Ectodermal cell (in vitro differentiated cells): Measurements from ENCODE around the gene BTN1A1.

Experiments
- H3K27ac ChIP-seq: 2 replicates; pipeline ENCODE4 v1.7.0; 2013; ENCODE audit warnings: mild to moderate bottlenecking, low read depth, low read length; ENCODE audit not compliant: insufficient read depth, poor library complexity, severe bottlenecking
- H3K27me3 ChIP-seq: 2 replicates; pipeline ENCODE4 v1.7.0; 2013; ENCODE audit warnings: mild to moderate bottlenecking, low read length; ENCODE audit not compliant: insufficient read depth, control insufficient read depth, poor library complexity, severe bottlenecking
- H3K36me3 ChIP-seq: one replicate; pipeline ENCODE4 v1.7.0; 2013; ENCODE audit warnings: low read length; ENCODE audit not compliant: control insufficient read depth, insufficient read depth
- H3K4me1 ChIP-seq: one replicate; pipeline ENCODE4 v1.7.0; 2013; ENCODE audit warnings: low read length; ENCODE audit not compliant: control insufficient read depth, insufficient read depth
- H3K4me3 ChIP-seq: 2 replicates; pipeline ENCODE4 v1.7.0; 2013; ENCODE audit warnings: low read depth, low read length, control low read depth; ENCODE audit not compliant: insufficient read depth
- H3K9me3 ChIP-seq: 2 replicates; pipeline ENCODE4 v1.7.0; 2013; ENCODE audit warnings: mild to moderate bottlenecking, low read length, moderate library complexity; ENCODE audit not compliant: control insufficient read depth
- WGBS, 2 experiments: methylation state at CpG; one replicate each; pipeline ENCODE4 v1.1.7; 2013; ENCODE audit warnings: missing lambda C conversion rate in 2 of 2; 5-methylcytosine and 5-hydroxymethylcytosine counted together

The BTN1A1 gene

DNA sequence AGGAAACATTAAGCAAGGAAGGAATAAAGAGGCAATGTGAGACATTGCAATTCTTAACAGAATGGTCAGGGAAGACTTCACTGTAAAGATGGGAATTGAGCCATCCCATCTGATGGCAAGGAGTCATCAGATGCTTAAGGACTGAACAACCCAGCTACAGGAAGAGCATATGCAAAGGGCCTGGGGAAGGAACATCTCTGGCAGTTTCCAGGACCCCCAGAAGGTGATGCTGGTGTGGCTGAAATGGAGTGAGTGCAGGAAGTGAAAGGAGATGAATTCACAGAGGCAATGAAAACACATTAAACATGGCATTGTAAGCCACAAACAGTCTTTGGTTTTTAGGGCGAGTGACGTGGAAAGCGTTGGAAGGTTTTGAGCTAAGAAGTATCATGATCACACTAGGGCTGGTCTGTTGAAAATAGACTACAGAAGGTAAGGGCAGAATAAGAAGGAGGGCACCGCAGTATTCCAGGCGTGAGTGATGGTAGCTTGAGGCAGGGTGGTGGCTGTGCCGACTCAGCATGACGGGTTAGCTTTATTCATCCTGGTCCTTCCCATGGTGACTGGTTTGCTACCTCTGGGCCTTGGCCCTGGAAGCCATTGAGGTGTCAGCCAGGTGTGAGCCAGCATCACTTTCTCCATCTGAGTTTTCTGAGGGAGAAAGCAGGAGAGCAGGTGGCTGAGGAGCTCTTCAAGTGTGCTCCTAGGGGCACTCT, 35.5 kb upstream of the BTN1A1 start:
- no peaks in the 10 kb centered on the region for H3K4me1 ChIP-seq
- no peak overlapping the region for H3K27ac ChIP-seq
- no peaks in the 10 kb centered on the region for H3K27me3 ChIP-seq
- H3K9me3 ChIP-seq = no peaks in the 10 kb centered on the region
- 95 to 97% methylated on average over 7 of the region's 7 CpGs for WGBS, 2 experiments
- H3K4me3 ChIP-seq = no peak overlapping the region
- peaks cover 56% of the 10 kb centered on the region for H3K36me3 ChIP-seq

GRCh38 chr6:26465776-26466175, 34.3 kb upstream of the BTN1A1 start:
- WGBS, 2 experiments = 90 to 95% methylated on average over 3 of the region's 3 CpGs
- H3K9me3 ChIP-seq = no peaks in the 10 kb centered on the region

DNA sequence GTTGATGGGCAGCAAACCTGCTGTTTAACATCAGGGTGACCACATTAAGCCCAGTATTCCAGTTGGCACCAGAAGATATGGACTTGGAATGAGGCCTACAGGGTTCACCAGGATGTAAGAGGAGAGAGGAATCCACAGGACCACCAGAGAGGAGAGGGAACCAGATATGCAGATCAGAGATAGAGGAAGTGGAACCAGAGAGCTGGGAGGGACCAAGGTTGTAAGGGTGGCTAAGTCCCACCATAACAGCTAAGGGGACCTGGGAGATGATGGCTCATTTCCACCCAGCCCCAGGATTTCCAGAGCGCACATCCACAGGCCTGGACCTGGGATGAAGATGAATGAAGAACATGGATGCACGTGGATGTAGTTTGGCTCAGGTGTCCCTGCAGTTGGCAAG, 31.3 kb upstream of the BTN1A1 start:
- no peak overlapping the region for H3K4me3 ChIP-seq
- peaks cover 46% of the 10 kb centered on the region for H3K36me3 ChIP-seq
- H3K9me3 ChIP-seq = no peaks in the 10 kb centered on the region
- H3K27me3 ChIP-seq = no peaks in the 10 kb centered on the region
- no peaks in the 10 kb centered on the region for H3K4me1 ChIP-seq
- H3K27ac ChIP-seq = no peak overlapping the region
- WGBS, 2 experiments = 97 to 98% methylated on average over 2 of the region's 2 CpGs

More at GRCh38 chr6:26465776-26466175, 34.3 kb upstream of the BTN1A1 start:
- no peaks in the 10 kb centered on the region for H3K4me1 ChIP-seq
- peaks cover 56% of the 10 kb centered on the region for H3K36me3 ChIP-seq
- H3K27me3 ChIP-seq = no peaks in the 10 kb centered on the region
- no peak overlapping the region for H3K4me3 ChIP-seq
- H3K27ac ChIP-seq = no peak overlapping the region

GRCh38 chr6:26470643-26471042, 29.5 kb upstream of the BTN1A1 start:
- Histone ChIP-seq H3K9me3 (no peaks in the 10 kb centered on the region), H3K4me3 (no peak overlapping the region), H3K4me1 (no peaks in the 10 kb centered on the region), H3K36me3 (peaks cover 29% of the 10 kb centered on the region), H3K27me3 (no peaks in the 10 kb centered on the region), H3K27ac (no peak overlapping the region)
- 95 to 96% methylated on average over 4 of the region's 4 CpGs for WGBS, 2 experiments

- peaks cover 17% of the 10 kb centered on the region for H3K36me3 ChIP-seq
- H3K4me3 ChIP-seq = no peak overlapping the region
- H3K9me3 ChIP-seq = no peaks in the 10 kb centered on the region
- H3K4me1 ChIP-seq = no peaks in the 10 kb centered on the region
- H3K27ac ChIP-seq = no peak overlapping the region
- H3K27me3 ChIP-seq = no peaks in the 10 kb centered on the region
Observed at GRCh38 chr6:26471970-26472369, 28.1 kb upstream of the BTN1A1 start.

DNA sequence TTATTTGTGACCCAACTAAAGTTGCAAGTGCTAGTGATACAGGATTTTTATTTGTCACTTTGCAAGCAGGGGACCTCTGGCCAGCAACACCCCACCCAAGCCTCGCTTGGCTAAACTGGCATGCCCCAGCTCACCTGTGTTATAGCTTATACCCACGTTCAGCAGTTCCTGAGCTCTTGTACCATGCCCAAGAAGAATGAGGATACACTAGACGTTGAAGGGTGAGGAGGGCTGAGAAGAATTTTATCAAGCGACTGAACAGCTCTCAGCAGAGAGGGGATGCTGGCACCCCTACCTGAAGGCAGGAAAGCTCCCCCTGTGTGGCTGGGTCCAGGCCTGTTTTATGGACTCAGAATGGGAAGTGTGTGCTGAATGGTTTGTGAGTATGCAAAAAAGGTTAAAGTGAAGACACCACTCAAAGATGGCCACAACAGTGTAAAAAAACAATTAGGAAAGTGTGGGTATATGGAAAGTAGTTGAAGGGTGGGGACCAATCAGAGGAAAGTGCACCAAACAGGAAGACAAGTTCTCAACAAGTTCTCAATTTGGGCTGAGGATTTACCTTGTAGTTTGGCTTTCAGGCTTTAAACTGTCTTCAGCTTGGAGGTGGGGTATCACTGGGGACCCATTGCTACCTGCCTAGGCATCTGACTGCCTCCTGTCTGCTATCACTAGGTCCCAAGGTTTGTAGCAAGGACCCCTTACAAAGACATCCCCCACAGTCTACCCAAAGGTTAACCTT, 27.4 kb upstream of the BTN1A1 start:
- H3K36me3 ChIP-seq = peaks cover 10% of the 10 kb centered on the region
- no peaks in the 10 kb centered on the region for H3K4me1 ChIP-seq
- no peak overlapping the region for H3K27ac ChIP-seq
- H3K4me3 ChIP-seq = no peak overlapping the region
- H3K27me3 ChIP-seq = no peaks in the 10 kb centered on the region
- H3K9me3 ChIP-seq = no peaks in the 10 kb centered on the region
- WGBS, 2 experiments = 94 to 95% methylated on average over 4 of the region's 4 CpGs

DNA sequence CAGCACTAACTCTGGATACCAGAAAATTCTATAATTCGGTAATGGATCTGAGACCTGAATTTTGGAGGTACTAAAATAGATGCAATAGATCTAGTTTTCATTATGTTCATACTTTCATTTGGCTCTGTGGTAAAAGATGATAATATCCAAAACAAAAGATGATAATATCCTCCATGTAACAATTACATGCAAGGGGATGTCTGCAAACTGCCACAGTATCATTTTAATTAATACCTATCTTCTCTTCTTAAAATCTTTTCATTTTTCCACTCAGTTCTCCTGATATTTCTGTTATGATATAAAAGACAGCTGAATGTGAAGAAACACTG, 26.7 kb upstream of the BTN1A1 start:
- no peak overlapping the region for H3K4me3 ChIP-seq

GRCh38 chr6:26473758-26474438, 26.2 kb upstream of the BTN1A1 start:
- Histone ChIP-seq H3K36me3 (no peaks in the 10 kb centered on the region), H3K4me1 (no peaks in the 10 kb centered on the region), H3K27me3 (no peaks in the 10 kb centered on the region), H3K27ac (no peak overlapping the region), H3K4me3 (no peak overlapping the region), H3K9me3 (no peaks in the 10 kb centered on the region)
- 85 to 88% methylated on average over 12 of the region's 12 CpGs for WGBS, 2 experiments

More for the DNA sequence above, 26.7 kb upstream of the BTN1A1 start:
- Histone ChIP-seq H3K9me3 (no peaks in the 10 kb centered on the region), H3K4me1 (no peaks in the 10 kb centered on the region), H3K36me3 (peaks cover 4% of the 10 kb centered on the region), H3K27me3 (no peaks in the 10 kb centered on the region), H3K27ac (no peak overlapping the region)
- 100% methylated on average over 1 of the region's 1 CpG; no CpG with 5 or more reads in 1 of the 2 experiments for WGBS, 2 experiments

- H3K9me3 ChIP-seq = no peaks in the 10 kb centered on the region
- no peaks in the 10 kb centered on the region for H3K36me3 ChIP-seq
- 89% methylated on average over 2 of the region's 2 CpGs for WGBS, 2 experiments
- H3K4me1 ChIP-seq = no peaks in the 10 kb centered on the region
- no peaks in the 10 kb centered on the region for H3K27me3 ChIP-seq
- no peak overlapping the region for H3K4me3 ChIP-seq
- H3K27ac ChIP-seq = no peak overlapping the region
Observed at GRCh38 chr6:26474439-26474881, 25.6 kb upstream of the BTN1A1 start.
